ENCODE data around the gene MT1H.
A peak's percentile ranks its signal among the peaks of the same experiment; 100 is the strongest.
"Not testable (repeated sequence)": the region's sequence is repeated elsewhere in the genome, so short reads cannot be mapped to it uniquely, and the experiment has no call there.

Gene MT1H

DNA sequence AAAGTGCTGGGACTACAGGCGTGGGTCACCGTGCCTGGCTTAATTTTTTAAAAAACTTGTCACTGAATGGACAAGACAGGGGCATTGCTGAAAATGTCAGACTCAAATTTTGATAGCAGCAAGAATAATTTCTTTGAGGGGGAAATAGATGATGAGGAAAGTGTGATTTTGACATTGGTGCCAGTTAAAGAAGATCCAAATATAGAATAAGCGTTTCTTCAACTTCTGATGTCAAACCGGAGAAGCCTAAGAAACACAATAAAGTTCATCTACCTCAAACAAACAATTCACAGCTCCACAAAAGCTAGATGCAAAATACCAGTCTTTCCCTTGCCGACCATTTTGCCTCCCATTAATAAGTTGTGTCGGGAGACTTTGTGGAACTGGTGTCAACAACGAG is 17.1 kb downstream of the MT1H start:
- no peak for DNase-seq

DNA sequence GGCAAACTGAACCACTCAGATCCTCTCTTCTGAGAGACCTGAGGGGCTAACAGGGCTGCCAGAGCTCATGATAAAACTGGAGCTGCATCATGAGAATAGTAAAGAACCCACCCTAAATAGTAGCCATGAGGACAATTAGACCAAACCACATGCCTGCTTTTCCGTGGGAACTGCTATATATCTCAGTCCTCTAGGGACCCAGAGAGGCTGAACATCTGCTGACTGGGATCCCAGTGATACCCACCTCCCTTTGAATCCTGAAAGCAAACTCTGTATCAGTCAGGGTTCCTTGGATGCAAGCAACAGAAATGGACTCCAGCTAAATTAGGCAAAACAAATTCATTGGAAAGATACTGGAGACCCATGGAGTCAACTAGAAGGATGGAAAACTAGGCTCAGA is 19.1 kb downstream of the MT1H start:
- DNase-seq: peak; percentile 23

DNA sequence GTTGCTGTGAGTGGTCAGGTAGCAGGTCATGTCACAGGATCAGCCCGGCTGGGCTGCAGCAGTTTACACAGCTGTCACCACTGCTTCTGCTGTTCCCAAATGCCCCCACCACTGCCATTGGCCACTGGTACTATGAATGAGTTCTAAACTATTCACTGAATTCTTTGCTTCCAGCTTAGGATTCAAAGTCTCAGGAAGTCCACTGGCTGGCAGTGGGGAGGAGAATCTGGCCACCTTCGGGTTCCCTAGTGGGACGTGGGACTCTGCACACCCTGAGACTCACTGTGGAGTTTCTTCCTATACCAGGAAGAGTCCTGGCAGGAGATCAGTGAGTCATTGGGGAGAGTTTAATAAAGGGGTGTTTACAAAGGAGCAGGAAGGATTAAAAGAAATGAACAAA is 19.6 kb downstream of the MT1H start:
- DNase-seq: peak; percentile 23

DNA sequence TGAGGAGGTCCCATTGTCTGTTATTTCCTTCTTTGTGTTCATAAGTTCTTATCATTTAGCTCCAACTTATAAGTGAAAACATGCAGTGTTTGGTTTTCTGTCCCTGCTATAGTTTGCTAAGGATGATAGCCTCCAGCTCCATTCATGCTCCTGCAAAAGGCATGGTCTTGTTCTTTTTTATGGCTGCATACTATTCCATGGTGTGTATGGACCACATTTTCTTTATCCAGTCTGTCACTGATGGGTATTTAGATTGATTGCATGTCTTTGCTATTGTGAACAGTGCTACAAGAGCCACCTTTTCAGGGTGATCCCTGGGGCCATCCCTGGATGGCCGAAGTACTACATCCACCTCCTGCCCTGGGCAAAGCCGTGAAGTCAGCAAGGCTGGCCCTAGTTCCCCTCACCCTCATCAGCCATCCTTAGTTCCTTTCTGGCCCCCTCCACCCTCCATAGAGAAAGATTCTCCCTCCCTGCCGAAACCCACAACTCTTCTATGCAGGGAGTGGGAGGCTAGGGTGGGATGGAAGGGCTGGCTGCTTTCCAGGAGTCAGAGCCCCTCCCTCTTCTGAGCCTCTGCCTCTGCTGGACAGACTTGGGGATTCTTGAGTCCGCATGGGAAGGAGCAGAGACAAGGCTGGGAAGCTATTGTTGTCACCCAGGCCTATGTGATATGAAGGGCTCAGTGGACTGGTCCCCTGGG is 21.0 kb downstream of the MT1H start:
- DNase-seq: no peak

DNA sequence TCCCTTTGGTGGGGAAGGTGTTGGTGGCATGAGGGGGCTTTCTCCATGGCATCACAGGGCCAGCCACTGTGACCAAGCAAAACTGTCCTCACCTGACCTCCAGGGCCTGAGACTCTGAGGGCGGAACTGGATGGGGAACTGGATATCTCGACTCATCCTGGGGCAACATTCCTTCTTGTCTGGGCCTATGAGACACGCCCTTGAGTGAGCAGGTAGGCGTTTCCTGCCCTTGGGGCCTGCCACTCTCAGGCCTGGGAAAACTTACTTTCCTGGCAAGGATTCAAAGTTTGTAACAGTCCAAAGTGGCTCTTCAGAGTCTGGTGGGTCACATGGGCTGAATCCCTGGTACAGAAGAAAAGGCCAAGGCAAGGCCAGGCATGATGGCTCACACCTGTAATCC is 22.3 kb downstream of the MT1H start:
- no peak for DNase-seq

DNA sequence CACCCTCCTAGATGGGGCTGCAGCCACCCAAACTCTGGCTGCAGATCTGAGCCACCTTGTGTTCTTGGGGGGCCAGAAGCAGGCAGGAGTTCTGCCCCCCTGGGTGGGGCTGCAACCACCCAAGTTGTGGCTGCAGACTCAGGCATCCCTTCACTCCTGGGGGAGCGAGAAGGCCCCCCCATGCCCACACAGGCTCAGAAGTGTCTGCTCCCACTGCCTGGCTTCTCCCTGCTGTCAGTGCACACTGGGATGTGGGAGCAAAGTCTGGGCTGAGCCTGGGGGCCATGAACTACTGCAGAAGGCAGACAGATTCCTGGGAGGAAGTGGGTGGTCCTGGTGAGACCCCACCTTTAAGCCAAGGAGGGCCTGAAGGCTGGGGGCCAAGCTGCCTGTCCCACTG is 25.6 kb downstream of the MT1H start:
- DNase-seq: no peak

DNA sequence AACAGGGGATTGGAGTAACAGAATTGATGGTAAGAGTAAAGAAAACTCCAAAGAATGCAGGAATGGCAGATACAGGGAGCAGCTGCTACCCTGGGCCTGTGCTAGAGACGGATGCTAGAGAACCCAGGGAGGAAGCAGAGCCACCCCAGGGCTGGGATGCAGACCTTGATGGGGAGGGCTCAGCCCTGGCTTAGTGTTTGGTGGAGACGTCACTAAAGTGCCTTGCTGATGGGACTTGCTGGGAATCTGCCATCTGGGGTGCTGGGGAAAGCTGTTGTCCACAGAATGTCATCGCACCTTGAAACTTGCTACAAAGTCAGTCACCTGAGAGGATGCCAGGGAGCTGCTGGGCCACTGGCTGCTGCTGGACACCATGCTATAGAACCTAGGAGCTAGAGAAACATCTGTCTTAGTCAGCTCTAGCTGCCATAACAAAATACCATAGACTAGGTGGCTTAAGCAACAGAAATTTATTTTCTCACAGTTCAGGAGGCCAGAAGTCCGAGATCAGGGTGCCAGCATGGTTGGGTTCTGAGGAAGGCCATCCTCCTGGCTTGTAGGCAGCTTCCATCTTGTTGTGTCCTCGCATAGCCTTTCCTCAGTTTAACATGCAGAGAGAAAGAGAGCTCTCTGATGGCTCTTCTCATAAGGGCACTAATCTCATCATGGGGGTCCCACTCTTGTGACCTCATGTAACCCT is 28.0 kb downstream of the MT1H start:
- no peak for DNase-seq

DNA sequence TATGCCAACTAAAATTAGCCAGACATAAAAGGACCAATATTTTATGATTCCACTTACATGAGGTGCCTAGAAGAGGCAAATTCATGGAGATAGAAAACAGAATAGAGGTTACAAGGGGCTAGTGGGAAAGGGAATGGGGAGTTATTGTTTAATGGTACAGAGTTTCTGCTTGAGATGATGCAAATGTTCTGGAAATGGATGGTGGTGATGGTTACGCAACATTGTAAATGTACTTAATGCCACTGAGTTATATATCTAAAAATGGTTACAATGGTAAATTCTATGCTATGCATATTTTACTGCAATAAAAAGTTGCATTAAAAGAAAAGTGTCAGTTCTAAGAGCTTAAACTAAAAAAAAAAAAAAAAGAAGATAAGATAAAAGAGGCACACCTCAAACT is 30.6 kb downstream of the MT1H start:
- DNase-seq: no peak

DNA sequence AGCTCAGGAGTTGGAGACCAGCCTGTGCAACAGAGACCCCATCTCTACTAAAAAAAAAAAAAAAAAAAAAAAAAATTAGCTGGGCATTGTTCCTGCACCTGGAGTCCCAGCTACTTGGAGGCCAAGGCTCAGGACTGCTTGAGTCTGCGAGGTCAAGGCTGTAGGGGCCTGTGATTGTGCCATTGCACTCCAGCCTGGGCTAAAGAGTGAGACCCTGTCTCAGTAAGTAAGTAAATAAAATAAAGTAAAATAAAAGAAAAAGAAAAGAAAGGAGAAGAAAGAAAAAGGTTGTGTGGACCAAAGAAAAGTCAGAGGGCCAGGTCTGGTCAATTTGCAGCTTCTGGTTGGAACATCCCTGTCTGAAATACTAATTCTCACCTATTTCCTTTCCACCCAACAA is 31.0 kb downstream of the MT1H start:
- no peak for DNase-seq

DNA sequence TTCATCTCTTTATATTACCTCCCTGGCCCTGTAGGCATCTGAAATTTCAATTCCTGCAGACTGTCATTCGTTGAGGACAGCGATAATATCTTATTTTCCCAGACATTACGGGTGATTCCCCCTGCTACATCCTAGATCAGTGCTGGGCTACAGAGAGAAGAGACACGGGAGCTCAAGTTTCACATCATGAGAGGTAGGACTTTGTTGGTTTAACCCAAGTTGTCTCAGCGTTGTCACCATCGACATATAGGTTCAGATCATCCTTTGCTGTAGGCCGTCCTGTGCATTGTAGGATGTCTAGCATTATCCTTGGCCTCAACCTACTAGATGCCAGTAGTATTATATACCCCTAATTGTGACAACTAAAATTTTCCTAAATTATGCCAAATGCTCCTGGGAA is 31.9 kb downstream of the MT1H start:
- no peak for DNase-seq

DNA sequence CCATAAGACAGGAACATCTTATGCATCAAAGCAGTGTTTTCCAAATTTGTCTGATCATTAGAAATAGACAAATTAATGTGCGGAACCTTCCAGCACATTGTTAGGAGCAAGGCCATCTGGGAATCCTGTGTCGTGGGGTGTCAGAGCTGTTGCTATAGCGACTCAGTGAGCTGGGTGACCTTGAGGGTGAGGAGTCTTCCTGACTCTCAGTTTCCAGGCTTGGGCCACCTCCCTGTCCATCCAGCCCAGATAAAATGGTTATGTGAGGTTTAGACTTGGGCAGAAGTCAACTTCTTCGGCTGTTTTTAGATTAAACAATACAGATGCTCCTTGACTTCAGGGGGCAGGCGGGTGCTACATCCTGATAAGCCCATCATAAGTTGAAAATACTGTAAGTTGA is 33.2 kb downstream of the MT1H start:
- DNase-seq: no peak

DNA sequence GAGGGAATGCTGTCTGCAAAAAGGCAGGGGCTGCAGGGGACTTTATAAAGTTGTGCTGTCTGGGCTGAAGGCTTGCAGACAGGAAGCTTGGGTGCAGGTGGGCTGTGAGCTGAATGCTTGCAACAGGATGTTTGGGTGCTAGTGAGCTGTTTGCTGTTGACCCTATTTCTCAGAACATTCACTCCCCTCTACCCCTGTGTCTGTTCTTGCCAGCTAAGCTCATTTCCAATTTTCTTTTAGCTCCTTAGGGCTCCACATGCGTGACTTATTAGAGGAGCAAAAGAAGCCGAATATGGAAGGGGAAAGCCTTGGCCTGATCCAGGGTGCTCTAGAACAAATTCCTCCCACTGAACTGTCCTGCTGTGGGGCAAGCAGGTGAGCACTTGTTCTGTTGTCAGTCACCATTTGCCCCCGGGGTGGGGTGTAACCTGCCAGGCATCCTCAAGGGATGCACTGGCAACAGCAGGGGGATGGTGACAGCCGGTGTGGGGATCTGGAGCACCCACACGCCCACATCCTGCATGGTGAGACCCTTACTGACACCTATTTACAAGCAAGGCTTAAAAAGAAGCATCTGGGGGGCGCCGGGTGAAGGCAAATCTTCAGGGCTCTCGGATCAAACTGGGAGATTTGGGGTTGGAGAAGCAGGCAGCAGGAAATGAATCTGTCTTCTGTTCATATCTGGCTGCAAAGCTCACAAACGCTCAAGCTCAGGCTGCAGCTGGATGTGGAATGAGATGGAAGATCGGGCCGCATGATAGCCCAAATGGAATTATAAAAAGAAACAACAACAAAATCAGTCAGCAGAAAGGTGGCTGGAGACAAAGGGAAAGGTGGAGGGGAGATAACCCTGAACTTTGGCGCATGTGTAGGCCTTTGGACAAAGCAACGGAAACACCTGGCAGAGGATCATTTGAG is 39.2 kb downstream of the MT1H start:
- DNase-seq: no peak

DNA sequence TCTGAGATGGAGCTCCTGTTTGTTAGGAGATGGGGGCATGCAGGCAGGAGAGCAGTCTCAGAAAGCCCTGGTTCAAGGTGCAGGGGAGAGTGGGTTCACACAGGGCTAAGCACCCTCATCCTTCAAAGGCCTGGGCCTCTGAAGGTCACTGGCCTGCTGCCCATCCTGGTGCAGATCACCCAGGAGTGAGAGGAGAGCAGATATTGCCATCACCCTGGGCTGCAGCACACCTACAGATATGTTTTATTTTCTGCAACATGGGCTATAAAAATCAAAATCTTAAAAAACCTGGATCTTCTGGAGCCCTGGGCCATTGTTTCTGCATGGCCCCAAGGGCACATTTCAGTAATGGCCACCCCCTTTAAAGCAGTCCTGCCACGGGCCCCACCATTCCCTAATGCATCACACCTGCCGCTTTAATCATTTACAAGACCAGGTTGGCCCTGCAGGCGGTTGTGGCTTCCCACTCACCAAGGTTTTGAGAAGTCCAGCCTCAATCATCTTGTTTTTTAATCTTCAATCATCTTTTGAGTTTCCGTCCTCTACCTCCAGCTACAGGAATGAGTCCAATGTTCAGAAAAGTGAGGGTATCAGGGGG is 39.9 kb downstream of the MT1H start:
- DNase-seq: no peak

DNA sequence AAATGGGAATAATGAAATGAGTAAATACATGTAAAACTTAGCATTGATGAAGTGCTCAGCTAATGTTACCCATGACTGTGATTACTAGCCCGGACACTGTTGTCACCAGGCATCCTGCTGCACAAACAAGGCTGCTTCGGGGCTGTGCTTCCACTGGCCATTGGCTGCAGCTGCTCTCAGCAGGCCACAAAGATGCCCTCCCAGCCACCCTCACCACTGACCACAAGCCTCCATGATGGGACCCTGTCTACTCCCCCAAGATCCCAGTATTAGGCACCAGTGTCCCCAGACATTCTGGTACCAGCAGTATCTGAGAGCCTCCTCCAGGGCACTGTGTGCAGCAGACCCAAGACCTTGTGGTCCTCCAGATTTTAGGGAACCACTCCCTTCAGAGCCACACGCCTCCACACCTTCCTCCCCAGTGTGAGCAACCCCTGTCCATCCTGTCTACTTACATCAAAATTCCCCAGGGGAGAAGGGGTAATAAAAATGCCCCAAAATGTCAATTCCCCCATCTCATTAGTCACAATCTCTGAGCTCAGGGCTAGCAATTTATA is 40.6 kb downstream of the MT1H start:
- DNase-seq: no peak

DNA sequence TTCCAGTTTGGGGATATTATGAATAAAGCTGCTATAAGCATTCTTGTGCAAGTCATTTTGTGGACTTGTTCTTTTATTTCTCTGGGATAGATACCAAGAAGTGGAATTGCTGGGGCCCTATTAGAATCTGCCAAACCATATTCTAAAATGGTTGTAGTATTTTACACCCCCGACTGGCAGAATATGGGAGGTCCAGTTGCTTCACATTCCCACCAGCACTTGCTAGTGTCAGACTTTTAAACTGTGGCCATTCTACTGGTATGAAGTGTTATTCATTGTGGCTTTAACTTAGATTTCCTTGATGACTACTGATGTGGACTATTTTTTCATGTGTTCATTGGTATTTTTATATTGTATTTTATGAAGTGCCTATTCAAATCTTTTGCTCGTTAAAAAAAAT is 42.2 kb downstream of the MT1H start:
- DNase-seq: no peak

DNA sequence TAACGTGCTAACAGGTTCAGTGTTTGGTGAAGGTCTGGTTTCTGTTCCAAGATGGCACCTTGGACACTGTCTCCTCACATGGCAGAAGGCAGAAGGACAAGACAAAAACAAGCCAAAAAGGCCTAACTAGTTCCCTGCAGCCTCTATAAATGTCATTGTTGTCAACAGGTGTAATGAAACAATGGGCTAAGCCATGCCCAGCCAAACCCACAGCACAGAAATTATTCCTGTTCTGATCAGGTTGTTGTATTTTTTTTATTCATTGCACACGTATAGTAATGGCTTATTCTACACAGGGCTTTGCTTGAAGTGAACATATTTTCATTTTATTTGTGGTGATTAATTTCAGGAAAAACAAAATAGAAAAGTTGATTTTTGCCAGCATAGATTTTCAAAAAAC is 44.2 kb downstream of the MT1H start:
- no peak for DNase-seq

DNA sequence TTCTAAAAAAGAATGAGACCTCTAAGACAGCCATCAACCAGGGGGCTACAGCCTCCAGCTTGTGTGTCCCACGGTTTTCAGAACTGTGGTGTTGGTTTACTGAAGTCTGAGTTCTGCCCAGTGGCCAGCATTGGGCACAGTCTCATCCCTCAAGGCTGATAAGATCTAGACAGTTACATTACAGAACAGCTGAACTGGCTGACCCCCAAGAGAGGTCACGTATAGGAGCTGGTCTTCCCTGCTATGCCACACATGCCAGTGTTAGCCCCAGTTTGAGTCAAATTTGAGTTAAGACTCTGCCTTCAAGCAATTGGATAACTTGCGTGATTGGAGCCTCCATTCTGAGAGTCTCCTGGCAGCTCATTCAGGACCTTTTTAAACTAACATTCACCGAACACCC is 45.5 kb downstream of the MT1H start:
- DNase-seq: no peak

DNA sequence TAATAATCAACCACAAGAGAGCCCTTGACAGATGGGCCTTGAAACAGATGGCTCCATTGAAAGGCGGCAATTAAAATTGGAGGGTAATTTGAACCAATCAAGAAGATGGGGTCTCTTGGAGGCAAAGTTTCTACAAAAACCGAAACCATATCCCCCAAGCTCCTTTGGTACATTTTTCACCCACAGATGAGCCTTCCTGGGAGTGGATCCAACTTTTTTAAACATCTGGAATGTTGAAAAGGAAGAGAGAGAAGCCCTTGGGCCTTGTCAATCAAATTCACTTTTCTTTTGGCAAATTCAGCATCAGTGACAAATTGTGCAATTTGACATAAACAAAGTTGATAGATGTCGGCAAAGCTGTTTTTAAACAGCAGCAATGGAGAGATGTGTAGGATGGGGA is 47.1 kb downstream of the MT1H start:
- DNase-seq: no peak

DNA sequence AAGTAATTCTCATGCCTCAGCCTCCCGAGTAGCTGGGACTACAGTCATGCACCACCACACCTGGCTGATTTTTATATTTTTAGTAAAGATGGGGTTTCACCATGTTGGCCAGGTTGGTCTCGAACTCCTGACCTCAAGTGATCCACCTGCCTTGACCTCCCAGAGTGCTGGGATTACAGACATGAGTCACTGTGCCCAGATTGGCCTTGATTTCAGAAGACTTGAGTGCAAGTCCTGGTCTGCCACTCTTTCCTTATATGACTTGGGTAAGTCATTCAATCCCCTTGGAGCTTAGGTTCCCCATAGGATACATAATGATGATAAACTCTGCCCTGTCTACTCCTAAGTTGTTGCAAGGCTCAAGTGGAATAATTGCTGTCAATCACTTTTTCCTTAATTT is 47.9 kb downstream of the MT1H start:
- not testable (repeated sequence) for DNase-seq
